CD4-positive, alpha-beta T cell treated with Interleukin-4 for 4 hours (primary cell): ENCODE measurements around the gene CORO2A.
"Not testable (repeated sequence)": the region's sequence is repeated elsewhere in the genome, so short reads cannot be mapped to it uniquely, and the experiment has no call there.

Experiments
- DNase-seq: peaks from one replicate; pipeline ENCODE4 v3.0.0-alpha.2; 2020

CORO2A gene

GRCh38 chr9:98134702-98135557 lies 57.5 kb downstream of the CORO2A start:
- DNase-seq: no peak

DNA sequence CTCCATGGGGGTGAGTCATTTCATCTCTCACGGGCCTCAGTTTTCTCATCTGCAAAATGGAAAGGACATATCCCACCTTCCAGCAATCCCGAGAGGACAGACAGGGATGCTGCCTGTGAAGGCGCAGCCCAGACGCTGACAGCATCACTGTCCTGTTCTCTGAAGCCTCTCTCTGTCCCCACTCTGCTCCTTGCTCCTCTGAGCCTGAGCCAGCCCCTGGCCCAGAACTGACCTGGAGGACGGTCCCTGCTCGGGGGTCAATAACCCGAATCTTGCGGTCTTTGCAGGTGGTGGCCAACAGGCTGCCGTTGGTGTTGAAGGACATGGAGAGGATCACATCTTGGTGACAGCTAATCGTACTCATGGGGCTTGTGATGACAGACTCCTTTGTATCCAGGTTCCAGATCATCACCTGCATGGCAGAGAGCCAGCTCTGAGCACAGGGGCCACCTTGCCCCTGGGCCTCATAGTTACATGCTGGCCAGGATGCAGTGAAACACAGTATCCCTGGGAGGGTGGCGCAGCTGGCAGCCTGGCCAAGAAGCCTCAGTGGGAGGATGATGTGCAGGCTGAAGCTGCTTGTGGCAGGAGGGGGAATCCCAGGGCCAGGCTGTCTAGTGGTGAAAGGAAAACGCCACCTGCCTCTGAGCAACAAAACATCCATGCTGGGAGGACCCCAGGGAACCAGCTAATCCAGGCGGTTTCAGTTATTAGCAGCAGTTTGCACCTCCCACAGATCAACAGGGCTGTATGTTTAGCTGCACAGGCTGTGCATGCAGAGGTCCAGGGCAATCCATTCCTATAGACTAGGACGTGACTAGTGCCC lies 59.4 kb downstream of the CORO2A start:
- DNase-seq: no peak

GRCh38 chr9:98132158-98132557 lies 60.3 kb downstream of the CORO2A start:
- no peak for DNase-seq

- no peak for DNase-seq
Measured at GRCh38 chr9:98130576-98131228, 61.7 kb downstream of the CORO2A start.

- DNase-seq: not testable (repeated sequence)
Measured at GRCh38 chr9:98130060-98130459, 62.4 kb downstream of the CORO2A start.

GRCh38 chr9:98129451-98129881 lies 63.0 kb downstream of the CORO2A start:
- DNase-seq: peak; percentile 23

- no peak for DNase-seq
Measured at GRCh38 chr9:98128316-98128715, 64.1 kb downstream of the CORO2A start.

DNA sequence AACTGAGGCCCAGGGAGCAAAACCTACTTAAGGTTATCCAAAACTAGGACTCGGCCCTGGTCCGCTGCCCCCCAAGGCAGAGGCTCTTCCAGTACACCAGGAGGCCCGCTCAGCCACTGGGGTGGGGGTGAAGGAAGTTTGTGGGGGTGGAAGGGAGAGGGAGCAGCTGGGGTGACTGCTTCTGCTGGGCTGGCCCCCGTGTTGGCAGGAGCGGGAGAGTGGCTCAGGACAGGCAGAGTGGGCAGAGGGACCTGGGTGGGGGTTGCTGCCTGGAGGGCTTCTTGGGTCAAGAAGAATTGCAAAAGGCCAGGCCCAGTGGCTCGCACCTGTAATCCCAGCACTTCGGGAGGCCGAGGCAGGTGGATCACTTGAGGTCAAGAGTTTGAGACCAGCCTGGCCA lies 65.2 kb downstream of the CORO2A start:
- DNase-seq: no peak

GRCh38 chr9:98124637-98125426 lies 67.6 kb downstream of the CORO2A start:
- DNase-seq: no peak

DNA sequence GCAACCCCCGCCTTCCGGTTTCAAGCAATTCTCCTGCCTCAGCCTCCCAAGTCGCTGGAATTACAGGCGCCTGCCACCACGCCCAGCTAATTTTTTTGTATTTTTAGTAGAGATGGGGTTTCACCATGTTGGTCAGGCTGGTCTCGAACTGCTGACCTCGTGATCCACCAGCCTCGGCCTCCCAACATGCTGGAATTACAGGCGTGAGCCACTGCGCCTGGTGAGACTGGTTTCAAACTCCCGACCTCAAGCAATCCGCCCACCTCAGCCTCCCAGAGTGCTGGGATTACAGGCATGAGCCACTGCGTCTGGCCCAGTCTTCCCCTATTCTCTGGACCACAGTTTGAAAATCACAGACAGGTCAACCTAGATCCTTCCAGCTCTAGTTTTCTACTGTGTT lies 68.3 kb downstream of the CORO2A start:
- DNase-seq: not testable (repeated sequence)

GRCh38 chr9:98121058-98121457 lies 71.4 kb downstream of the CORO2A start:
- DNase-seq: no peak

- no peak for DNase-seq
Measured at GRCh38 chr9:98120476-98120875, 72.0 kb downstream of the CORO2A start.

GRCh38 chr9:98118640-98119601 lies 73.5 kb downstream of the CORO2A start, which contains the start of gene TRIM14:
Gene TRIM14, minus strand, starts transcription at chr9:98119222. Its CDS starts 34 bp downstream, at chr9:98119188.
- DNase-seq: peak; percentile 42

DNA sequence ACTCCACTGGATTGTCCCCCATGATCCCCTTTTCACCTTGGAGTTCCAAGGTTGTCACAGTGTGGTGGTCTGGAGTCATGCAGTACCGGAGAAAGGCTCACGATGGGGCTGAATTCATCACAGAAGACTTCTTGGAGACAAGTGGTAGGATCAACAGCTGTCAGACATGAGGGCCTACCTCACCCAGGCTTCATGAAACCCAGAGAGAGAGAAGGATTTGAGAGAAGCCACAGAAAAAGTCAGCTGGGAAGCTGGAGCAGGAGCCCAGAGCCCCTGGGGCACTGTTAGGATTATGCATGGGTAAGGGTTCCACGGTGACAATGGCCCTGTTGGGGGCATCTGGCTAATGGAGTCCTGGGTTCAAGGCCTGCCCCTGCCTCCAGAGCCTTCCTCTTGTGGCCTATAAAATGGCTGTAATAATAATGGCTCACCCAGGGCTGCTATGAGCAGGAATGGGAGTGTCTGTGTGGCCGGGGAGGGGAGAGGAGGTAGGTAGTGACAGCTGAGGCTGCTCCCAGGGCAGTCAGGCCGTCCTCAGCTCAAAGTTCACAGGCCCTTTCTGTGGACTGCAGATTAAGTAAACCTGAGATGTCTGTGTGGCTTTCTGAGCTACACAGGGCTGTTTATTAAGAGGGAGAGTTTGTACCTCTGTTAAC lies 74.3 kb downstream of the CORO2A start:
- DNase-seq: peak; percentile 68

GRCh38 chr9:98117097-98117496 lies 75.3 kb downstream of the CORO2A start:
- not testable (repeated sequence) for DNase-seq

DNA sequence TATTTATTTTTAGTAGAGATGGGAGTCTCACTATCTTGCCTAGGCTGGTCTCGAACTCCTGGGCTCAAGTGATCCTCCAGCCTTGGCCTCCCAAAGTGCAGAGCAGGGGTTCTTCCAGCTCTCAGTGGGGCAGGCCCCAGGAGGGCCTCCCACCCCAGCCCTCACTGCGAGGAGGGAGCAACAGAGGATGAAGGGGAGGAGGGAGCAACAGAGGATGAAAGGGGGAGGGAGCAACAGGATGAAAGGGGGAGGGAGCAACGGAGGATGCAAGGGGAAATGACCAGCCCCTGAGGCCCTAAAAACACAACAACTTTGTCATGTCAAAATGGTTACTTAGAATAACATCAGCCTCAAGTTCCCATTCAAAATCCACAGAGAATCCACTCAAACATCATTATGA lies 83.4 kb downstream of the CORO2A start:
- DNase-seq: no peak

DNA sequence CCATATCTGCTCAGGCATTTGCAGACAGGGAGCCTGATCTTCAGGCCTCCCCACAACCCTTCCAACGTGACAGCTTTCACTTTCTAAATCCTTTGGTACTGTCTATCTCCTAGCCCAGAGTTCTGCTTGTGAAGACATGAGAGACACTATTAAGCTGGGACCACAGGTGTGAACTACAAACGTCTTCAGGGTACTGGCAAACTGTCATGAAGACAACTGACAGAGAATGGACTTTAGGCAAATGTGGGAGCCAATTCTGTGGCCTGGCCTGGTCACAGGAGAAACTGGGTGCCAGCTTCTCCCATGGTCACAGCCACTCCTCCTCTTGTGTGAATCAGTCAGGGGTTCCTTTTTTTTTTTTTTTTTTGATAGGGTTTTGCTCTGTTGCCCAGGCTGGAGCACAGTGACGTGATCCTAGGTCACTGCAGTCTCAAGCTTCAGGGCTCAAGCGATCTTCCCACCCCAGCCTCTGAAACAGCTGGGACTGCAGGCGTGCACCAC lies 83.9 kb downstream of the CORO2A start:
- peak; percentile 71 for DNase-seq

DNA sequence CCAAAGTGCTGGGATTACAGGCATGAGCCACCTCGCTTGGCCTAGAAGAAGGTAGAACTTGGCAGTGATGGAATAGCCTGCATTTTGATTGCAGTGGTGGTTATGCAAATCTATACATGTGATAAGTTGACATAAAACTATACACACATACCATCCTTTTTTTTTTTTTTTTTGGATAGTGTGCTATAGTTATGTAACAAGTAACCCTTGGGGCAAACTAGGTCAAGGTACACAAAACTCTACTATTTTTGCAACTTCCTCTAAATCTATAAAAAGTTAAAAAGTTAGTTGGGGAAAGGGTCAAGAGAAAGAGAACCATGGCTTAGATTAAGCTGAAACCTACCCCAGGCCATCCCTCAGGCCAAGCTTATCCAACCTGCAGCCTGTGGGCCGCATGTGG lies 84.5 kb downstream of the CORO2A start:
- DNase-seq: no peak

DNA sequence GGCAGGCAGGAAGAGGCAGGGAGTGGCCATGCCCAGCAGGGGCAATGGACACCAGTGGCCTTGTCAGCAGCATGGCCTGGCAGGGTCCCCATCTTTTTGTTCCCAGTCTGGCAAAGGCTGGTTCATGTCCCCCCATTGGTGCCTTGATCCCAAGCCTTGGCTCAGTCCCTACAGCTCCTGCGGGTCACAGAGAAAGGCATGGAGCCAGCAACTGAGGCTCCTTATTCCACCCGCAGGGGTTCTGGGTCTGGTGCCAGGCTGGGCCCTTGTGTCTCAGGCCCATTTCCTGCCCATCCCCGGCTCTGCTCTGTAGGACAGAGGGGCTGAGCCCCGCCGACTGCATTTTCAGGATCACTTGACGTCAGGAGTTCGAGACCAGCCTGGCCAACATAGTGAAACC lies 87.4 kb downstream of the CORO2A start:
- DNase-seq: no peak

- DNase-seq: no peak
Measured at GRCh38 chr9:98104445-98104881, 88.0 kb downstream of the CORO2A start.
